ENCODE results near the gene KCNIP4. TPM values are rescaled to one million over a fixed set of nuclear protein-coding genes. Genes with fewer than 3 reads are reported as not detected.

The KCNIP4 gene
- total RNA-seq, 1 donor = not detected

DNA sequence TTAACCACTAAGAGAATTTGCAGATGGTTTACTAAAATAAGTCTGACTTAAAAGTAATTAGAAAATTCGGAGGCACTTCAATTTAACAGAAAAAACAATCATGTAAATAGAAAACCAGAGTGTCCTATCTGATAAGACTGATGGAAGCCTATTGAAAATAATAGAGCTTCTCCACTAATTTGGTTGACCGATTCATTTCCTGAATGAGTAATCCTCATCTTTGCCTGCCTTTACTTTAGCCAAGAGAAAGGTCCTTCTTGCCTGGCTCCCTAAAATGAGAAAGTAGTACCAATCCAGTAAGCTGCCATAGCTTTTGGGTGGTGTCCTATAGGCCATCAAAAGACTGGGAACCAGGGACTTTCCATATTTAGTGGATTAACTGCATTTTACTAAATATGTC is 48.4 kb downstream of the KCNIP4 start:
- Histone ChIP-seq H3K4me1 (ENCODE audit: insufficient read depth, low read length) (no peaks in the 10 kb centered on the region), H3K27ac (ENCODE audit: low read depth, low read length) (no peak overlapping the region), H3K4me3 (ENCODE audit: insufficient read depth, low read length) (no peak overlapping the region), H3K36me3 (ENCODE audit: insufficient read depth, low read length) (no peaks in the 10 kb centered on the region), H3K27me3 (ENCODE audit: insufficient read depth, low read length) (no peaks in the 10 kb centered on the region), H3K79me2 (ENCODE audit: insufficient read depth, low read length) (no peaks in the 10 kb centered on the region), H3K9me3 (ENCODE audit: low read depth, low read length) (peaks cover 2% of the 10 kb centered on the region), H4K20me1 (ENCODE audit: insufficient read depth, low read length) (no peaks in the 10 kb centered on the region), H2AFZ (ENCODE audit: low read length) (no peak overlapping the region), H3K4me2 (ENCODE audit: insufficient read depth, low read length) (no peak overlapping the region)
- TF ChIP-seq, protein P1, sequence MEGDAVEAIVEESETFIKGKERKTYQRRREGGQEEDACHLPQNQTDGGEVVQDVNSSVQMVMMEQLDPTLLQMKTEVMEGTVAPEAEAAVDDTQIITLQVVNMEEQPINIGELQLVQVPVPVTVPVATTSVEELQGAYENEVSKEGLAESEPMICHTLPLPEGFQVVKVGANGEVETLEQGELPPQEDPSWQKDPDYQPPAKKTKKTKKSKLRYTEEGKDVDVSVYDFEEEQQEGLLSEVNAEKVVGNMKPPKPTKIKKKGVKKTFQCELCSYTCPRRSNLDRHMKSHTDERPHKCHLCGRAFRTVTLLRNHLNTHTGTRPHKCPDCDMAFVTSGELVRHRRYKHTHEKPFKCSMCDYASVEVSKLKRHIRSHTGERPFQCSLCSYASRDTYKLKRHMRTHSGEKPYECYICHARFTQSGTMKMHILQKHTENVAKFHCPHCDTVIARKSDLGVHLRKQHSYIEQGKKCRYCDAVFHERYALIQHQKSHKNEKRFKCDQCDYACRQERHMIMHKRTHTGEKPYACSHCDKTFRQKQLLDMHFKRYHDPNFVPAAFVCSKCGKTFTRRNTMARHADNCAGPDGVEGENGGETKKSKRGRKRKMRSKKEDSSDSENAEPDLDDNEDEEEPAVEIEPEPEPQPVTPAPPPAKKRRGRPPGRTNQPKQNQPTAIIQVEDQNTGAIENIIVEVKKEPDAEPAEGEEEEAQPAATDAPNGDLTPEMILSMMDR (IDR thresholded peaks at IDR 0.05; ENCODE audit: extremely low read depth, low read depth, low read length) = no peak
- peak; percentile 29 for DNase-seq (ENCODE audit: insufficient read length, low spot score, missing footprints)

DNA sequence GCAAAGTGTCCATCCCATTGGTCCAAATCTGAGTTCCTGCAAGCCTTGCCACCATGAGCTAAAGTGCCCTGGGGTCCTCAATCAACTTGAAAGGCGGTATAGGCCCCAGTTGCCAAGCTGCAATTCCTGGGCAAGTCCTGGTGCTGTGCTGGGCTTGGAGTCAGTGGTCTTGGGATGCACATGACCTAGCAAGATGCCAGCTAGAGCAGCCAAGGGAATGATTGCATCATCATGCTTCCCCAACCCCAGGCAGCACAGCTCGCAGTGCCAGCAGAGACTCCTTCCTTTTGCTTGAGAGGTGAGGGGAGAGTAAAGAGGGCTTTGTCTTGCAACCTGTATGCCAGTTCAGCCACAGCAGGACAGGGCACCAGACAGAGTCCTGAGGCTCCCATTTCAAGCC is 50.5 kb downstream of the KCNIP4 start:
- Histone ChIP-seq H2AFZ (ENCODE audit: low read length) (no peak overlapping the region), H3K4me1 (ENCODE audit: insufficient read depth, low read length) (no peaks in the 10 kb centered on the region), H3K4me2 (ENCODE audit: insufficient read depth, low read length) (no peak overlapping the region), H3K27me3 (ENCODE audit: insufficient read depth, low read length) (no peaks in the 10 kb centered on the region), H3K27ac (ENCODE audit: low read depth, low read length) (no peak overlapping the region), H3K4me3 (ENCODE audit: insufficient read depth, low read length) (no peak overlapping the region), H4K20me1 (ENCODE audit: insufficient read depth, low read length) (no peaks in the 10 kb centered on the region), H3K36me3 (ENCODE audit: insufficient read depth, low read length) (no peaks in the 10 kb centered on the region), H3K79me2 (ENCODE audit: insufficient read depth, low read length) (no peaks in the 10 kb centered on the region), H3K9me3 (ENCODE audit: low read depth, low read length) (peaks cover 2% of the 10 kb centered on the region)
- TF ChIP-seq, protein P1 (IDR thresholded peaks at IDR 0.05; ENCODE audit: extremely low read depth, low read depth, low read length) = no peak
- DNase-seq (ENCODE audit: insufficient read length, low spot score, missing footprints) = no peak

DNA sequence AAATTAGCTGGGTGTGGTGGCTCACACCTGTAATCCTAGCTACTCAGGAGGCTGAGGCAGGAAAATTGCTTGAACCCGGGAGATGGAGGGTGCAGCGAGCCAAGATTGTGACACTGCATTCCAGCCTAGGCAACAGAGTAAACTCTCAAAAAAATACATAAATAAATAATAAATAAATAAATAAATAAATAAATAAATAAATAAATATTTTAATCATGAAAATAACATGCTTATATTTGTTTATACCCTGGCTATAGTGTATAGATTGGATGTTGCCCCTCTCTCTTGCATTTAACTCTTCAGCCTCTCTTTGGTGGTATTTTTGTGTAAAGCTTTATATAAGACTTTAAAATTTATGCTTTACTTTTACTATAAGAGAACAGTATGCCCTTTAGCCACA is 51.8 kb downstream of the KCNIP4 start:
- DNase-seq (ENCODE audit: insufficient read length, low spot score, missing footprints) = no peak
- Histone ChIP-seq H3K27ac (ENCODE audit: low read depth, low read length) (no peak overlapping the region), H3K9me3 (ENCODE audit: low read depth, low read length) (peaks cover 2% of the 10 kb centered on the region), H3K4me2 (ENCODE audit: insufficient read depth, low read length) (no peak overlapping the region), H3K79me2 (ENCODE audit: insufficient read depth, low read length) (no peaks in the 10 kb centered on the region), H3K36me3 (ENCODE audit: insufficient read depth, low read length) (no peaks in the 10 kb centered on the region), H3K4me3 (ENCODE audit: insufficient read depth, low read length) (no peak overlapping the region), H3K27me3 (ENCODE audit: insufficient read depth, low read length) (no peaks in the 10 kb centered on the region), H2AFZ (ENCODE audit: low read length) (no peak overlapping the region), H3K4me1 (ENCODE audit: insufficient read depth, low read length) (no peaks in the 10 kb centered on the region), H4K20me1 (ENCODE audit: insufficient read depth, low read length) (no peaks in the 10 kb centered on the region)
- TF ChIP-seq, protein P1 (IDR thresholded peaks at IDR 0.05; ENCODE audit: extremely low read depth, low read depth, low read length) = no peak

DNA sequence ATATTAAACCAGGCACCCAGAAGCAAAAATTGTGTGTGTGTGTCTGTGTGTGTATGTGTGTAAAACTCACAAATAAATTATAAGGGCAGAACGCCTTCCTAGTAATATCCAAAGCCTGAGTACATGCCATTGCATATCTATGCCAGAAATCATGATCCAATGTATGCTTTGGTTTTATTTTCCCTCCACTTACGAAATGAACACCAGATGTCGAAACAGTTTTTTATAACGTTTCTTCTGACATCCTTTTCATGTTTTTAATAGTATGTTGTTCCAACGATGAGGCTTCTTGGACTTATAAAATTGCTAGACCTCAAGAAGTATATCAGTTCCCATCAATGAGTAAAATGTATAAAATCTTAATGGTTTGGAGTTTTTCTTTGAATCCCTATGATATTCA is 55.4 kb downstream of the KCNIP4 start:
- Histone ChIP-seq H3K4me1 (ENCODE audit: insufficient read depth, low read length) (peaks cover 7% of the 10 kb centered on the region), H3K9me3 (ENCODE audit: low read depth, low read length) (no peaks in the 10 kb centered on the region), H3K27ac (ENCODE audit: low read depth, low read length) (no peak overlapping the region), H3K4me2 (ENCODE audit: insufficient read depth, low read length) (no peak overlapping the region), H3K79me2 (ENCODE audit: insufficient read depth, low read length) (no peaks in the 10 kb centered on the region), H3K36me3 (ENCODE audit: insufficient read depth, low read length) (no peaks in the 10 kb centered on the region), H3K27me3 (ENCODE audit: insufficient read depth, low read length) (no peaks in the 10 kb centered on the region), H2AFZ (ENCODE audit: low read length) (no peak overlapping the region), H4K20me1 (ENCODE audit: insufficient read depth, low read length) (no peaks in the 10 kb centered on the region), H3K4me3 (ENCODE audit: insufficient read depth, low read length) (no peak overlapping the region)
- no peak for DNase-seq (ENCODE audit: insufficient read length, low spot score, missing footprints)
- TF ChIP-seq, protein P1 (IDR thresholded peaks at IDR 0.05; ENCODE audit: extremely low read depth, low read depth, low read length) = no peak
